CD4-positive, alpha-beta memory T cell (primary cell): Measurements from ENCODE around the gene MSI2. TPM values are rescaled to one million over a fixed set of nuclear protein-coding genes. Genes with fewer than 3 reads are reported as not detected.

Experiments used
- CTCF ChIA-PET: fragments of 350-600 bp; sonication (Branson Sonifier 250); formaldehyde crosslinking; loops from one replicate; lab custom pipeline; 2021; ENCODE audit warnings: inconsistent platforms; ENCODE audit not compliant: partially characterized antibody; lab: Charles Lee
- POLR2A ChIA-PET: fragments of 350-600 bp; sonication (Branson Sonifier 250); formaldehyde crosslinking; loops from one replicate; lab custom pipeline; 2021; ENCODE audit not compliant: partially characterized antibody; lab: Charles Lee
- DNase-seq, 5 donors: peaks; one replicate each; pipeline versions ENCODE4 v3.0.0 to v3.0.0-alpha.2; 2020 to 2022; ENCODE audit warnings: mixed read lengths in 1 of 5
- H3K27ac ChIP-seq: one replicate; pipeline ENCODE4 v1.7.0; 2013; ENCODE audit warnings: low read depth, low read length
- H3K27me3 ChIP-seq: 2 replicates; pipeline ENCODE4 v1.7.0; 2013; ENCODE audit warnings: mild to moderate bottlenecking, low read length, moderate library complexity; ENCODE audit not compliant: insufficient read depth
- H3K36me3 ChIP-seq: 2 replicates; pipeline ENCODE4 v1.7.0; 2013; ENCODE audit warnings: mild to moderate bottlenecking, low read length, moderate library complexity; ENCODE audit not compliant: insufficient read depth
- H3K4me1 ChIP-seq: 2 replicates; pipeline ENCODE4 v1.7.0; 2013; ENCODE audit warnings: mild to moderate bottlenecking, low read length, moderate library complexity; ENCODE audit not compliant: insufficient read depth
- H3K4me3 ChIP-seq, 2 donors: one replicate each; pipeline ENCODE4 v1.7.0; 2013; ENCODE audit warnings: low read length in 2 of 2, mild to moderate bottlenecking in 1 of 2
- H3K9me3 ChIP-seq, 2 donors: one replicate each; pipeline ENCODE4 v1.7.0; 2013; ENCODE audit warnings: low read length in 2 of 2, control low read depth in 1 of 2; ENCODE audit not compliant: control insufficient read depth in 1 of 2
- H3K27ac Mint-ChIP-seq, 7 donors: one replicate each; pipeline ENCODE4 v1.8.0; 2020 to 2021; ENCODE audit warnings: mixed read lengths in 7 of 7, mild to moderate bottlenecking in 6 of 7, inconsistent platforms in 3 of 7, moderate library complexity in 3 of 7
- H3K27me3 Mint-ChIP-seq, 2 donors: one replicate each; pipeline ENCODE4 v1.8.0; 2020 to 2021; ENCODE audit warnings: mixed read lengths in 2 of 2
- H3K36me3 Mint-ChIP-seq, 2 donors: one replicate each; pipeline ENCODE4 v1.8.0; 2020 to 2021; ENCODE audit warnings: mixed read lengths in 2 of 2, inconsistent platforms in 1 of 2, mild to moderate bottlenecking in 1 of 2
- H3K4me1 Mint-ChIP-seq, 4 donors: one replicate each; pipeline ENCODE4 v1.8.0; 2020 to 2021; ENCODE audit warnings: mixed read lengths in 4 of 4, mild to moderate bottlenecking in 1 of 4
- H3K4me3 Mint-ChIP-seq, 8 donors: one replicate each; pipeline ENCODE4 v1.8.0; 2020 to 2021; ENCODE audit warnings: mixed read lengths in 8 of 8, mild to moderate bottlenecking in 7 of 8, moderate library complexity in 6 of 8, inconsistent platforms in 3 of 8
- H3K9me3 Mint-ChIP-seq, 8 donors: one replicate each; pipeline ENCODE4 v1.8.0; 2020 to 2021; ENCODE audit warnings: mixed read lengths in 8 of 8, mild to moderate bottlenecking in 5 of 8, inconsistent platforms in 3 of 8, moderate library complexity in 1 of 8
- intact Hi-C: fragments of 100-400 bp; cut with micrococcal nuclease; formaldehyde crosslinking; loops from one replicate; pipeline ENCODE4 v1.15.1; 2023
- polyA plus RNA-seq, 2 donors: library from polyadenylated mRNA; unstranded; fragments of 300-500 nt; fragmentation: Illumina TruSeq; gene quantifications; one replicate each; pipeline ENCODE4 v1.2.3, GENCODE V29; 2021
- total RNA-seq, 2 experiments: library from RNA; stranded (reverse); gene quantifications; one replicate each; pipeline ENCODE4 v1.2.3, GENCODE V29; 2021

Gene MSI2
- total and polyA plus RNA-seq, 4 experiments from 2014 or later: 2.1 to 110 (median 55.3) TPM

DNA sequence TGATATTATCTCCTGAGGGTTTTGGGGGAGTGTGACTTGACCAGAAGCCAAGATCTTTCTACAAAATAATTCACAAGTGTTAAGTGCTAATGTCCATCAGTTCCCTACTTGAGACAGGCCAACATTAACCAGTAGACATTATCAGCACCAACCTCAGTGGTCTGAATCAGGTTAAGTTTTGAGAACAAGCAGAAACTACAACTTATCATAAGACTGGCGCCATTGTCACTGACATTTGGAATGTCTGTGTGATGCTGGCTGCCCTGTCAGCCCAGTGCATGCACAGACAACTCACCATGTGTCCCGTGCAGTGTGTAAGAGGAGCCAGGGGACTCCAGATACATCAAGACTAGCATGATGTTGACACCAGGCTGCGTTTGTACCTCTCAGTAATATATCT is 412.0 kb downstream of the MSI2 start:
- Histone ChIP-seq H3K27ac (no peak overlapping the region), H3K9me3 (no peaks in the 10 kb centered on the region), H3K27me3 (no peaks in the 10 kb centered on the region), H3K4me1 (peaks cover 19% of the 10 kb centered on the region), H3K4me3 (no peak overlapping the region), H3K36me3 (no peaks in the 10 kb centered on the region)
- no peak for DNase-seq
- no peaks in the 10 kb centered on the region for H3K27me3 Mint-ChIP-seq
- ChIA-PET POLR2A (no interaction called here), CTCF (interaction anchor here (1.2 kb wide), 1 partner anchor 70 kb away, joined by 3 read pairs; no protein-coding TSS in a partner anchor)
- H3K27ac Mint-ChIP-seq: peak overlapping the region; percentile 14 to 87 (median 68)
- intact Hi-C loops: no loop called here
- peaks cover 9 to 42% (median 22%) of the 10 kb centered on the region in 4 donors for H3K4me1 Mint-ChIP-seq
- H3K36me3 Mint-ChIP-seq: peaks cover 0 to 10% of the 10 kb centered on the region in 2 donors
- H3K9me3 Mint-ChIP-seq: peaks cover 0 to 1% (median 0%) of the 10 kb centered on the region in 8 donors
- no peak overlapping the region for H3K4me3 Mint-ChIP-seq

DNA sequence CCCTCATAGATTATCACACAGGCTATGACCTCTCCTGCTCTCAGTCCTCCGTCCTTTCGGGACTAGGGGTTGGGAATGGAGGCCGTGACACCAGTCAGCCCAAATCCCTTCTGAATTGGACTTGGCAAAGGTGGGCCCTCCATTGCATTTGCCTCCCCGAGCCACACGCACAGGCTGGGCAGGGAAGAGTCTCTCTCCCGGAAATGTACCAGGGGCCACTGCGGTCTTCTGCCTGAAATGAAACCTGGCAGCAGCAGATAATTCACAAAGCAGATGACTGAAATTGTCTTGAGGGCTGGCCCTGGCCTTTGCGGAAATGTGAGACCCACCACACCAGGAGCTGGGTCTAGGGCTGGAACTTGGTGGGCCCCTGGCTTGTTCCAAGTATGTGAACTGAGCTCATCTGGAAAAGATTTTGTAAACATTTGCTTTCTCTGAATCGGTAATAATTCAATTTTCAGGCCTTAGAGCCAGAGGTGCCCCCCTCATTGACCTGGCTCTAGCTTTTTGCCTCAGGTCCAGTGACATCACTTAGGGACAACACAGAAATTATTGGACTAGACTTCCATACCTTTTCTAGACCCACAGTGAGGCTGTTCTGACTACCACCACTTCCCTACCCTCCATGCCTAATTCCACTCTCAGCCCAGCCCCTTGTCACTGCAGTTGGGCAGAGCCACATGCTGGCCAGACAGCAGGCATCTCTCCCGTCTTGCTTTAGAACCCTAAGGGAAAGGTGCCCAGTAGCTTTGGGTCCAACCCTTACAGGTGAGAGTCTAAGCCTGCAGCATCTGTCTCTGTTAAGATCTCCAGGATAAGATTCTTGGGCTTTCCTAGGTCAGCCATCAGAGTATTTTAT is 413.6 kb downstream of the MSI2 start:
- ChIA-PET CTCF (interaction anchor here (1.4 to 7.9 kb wide), 7 partner anchors 8 to 427 kb away, joined by 3 to 217 read pairs (median 21); no protein-coding TSS in a partner anchor), POLR2A (interaction anchor here (3.0 kb wide), 1 partner anchor 71 kb away, joined by 30 read pairs; no protein-coding TSS in a partner anchor)
- no peaks in the 10 kb centered on the region for H3K27me3 ChIP-seq
- no peak overlapping the region for H3K27ac ChIP-seq
- Mint-ChIP-seq H3K27me3 (no peaks in the 10 kb centered on the region), H3K9me3 (peaks cover 0 to 1% (median 0%) of the 10 kb centered on the region in 8 donors), H3K4me1 (peaks cover 9 to 42% (median 20%) of the 10 kb centered on the region in 4 donors), H3K36me3 (peaks cover 4 to 10% of the 10 kb centered on the region in 2 donors), H3K27ac (peak overlapping the region; percentile 47 to 87 (median 76)), H3K4me3 (no peak overlapping the region)
- no peak overlapping the region for H3K4me3 ChIP-seq
- H3K36me3 ChIP-seq: no peaks in the 10 kb centered on the region
- H3K9me3 ChIP-seq: no peaks in the 10 kb centered on the region
- intact Hi-C loops: no loop called here
- H3K4me1 ChIP-seq: peaks cover 19% of the 10 kb centered on the region
- no peak for DNase-seq

DNA sequence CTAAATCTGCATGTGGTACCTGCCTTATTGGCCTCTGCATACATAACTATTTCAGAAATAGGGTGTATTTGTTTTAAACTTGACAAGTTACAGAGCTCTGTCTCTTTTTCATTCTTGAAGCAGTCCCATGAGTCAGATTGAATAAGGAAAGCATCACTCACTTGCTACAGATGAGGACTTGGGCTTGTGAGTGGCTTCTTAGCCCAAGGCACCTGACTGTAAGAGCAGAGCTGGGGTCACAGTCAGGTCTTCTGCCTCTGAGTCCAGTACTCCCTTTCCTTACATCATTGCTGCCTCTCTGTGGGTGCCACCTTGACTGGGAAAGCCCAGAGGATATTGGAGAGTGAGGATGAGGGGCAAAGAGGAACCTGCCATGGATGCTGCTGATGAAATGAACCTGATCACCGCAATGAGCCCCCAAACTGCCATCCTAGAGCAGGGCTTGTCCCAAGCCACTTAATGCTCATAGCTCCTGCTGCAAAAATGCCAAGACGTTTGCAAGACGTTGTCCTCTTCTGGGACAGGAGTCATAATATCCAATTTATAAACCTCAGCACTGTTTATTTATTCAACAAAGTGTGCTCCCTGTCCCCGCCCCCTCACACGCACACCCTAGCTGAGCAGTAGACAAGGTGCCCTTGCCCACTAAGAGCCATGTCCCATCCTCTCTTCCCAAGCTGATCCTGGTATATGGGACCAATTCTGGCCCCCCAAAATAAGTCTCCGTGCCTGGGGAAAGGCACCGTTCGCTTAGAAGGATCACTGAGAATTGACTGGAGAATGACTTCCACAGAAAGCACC is 414.6 kb downstream of the MSI2 start:
- H3K4me1 Mint-ChIP-seq: peaks cover 9 to 42% (median 20%) of the 10 kb centered on the region in 4 donors
- ChIA-PET POLR2A (interaction anchor here (0.6 to 3.0 kb wide), 2 partner anchors 56 to 72 kb away, joined by 3 to 30 read pairs; no protein-coding TSS in a partner anchor), CTCF (interaction anchor here (0.8 to 7.9 kb wide), 25 partner anchors 9 to 541 kb away, joined by 3 to 217 read pairs (median 5); no protein-coding TSS in a partner anchor)
- H3K4me1 ChIP-seq: peaks cover 19% of the 10 kb centered on the region
- no peaks in the 10 kb centered on the region for H3K27me3 Mint-ChIP-seq
- no peak overlapping the region for H3K4me3 ChIP-seq
- H3K9me3 ChIP-seq: no peaks in the 10 kb centered on the region
- DNase-seq: no peak
- intact Hi-C loops: no loop called here
- H3K27me3 ChIP-seq: no peaks in the 10 kb centered on the region
- peak overlapping the region in 1 of 8 donors; percentile 15 for H3K4me3 Mint-ChIP-seq
- peaks cover 0 to 1% (median 0%) of the 10 kb centered on the region in 8 donors for H3K9me3 Mint-ChIP-seq
- peak overlapping the region; percentile 47 to 86 (median 68) for H3K27ac Mint-ChIP-seq
- H3K36me3 Mint-ChIP-seq: peaks cover 13 to 20% of the 10 kb centered on the region in 2 donors
- H3K27ac ChIP-seq: no peak overlapping the region
- H3K36me3 ChIP-seq: no peaks in the 10 kb centered on the region

DNA sequence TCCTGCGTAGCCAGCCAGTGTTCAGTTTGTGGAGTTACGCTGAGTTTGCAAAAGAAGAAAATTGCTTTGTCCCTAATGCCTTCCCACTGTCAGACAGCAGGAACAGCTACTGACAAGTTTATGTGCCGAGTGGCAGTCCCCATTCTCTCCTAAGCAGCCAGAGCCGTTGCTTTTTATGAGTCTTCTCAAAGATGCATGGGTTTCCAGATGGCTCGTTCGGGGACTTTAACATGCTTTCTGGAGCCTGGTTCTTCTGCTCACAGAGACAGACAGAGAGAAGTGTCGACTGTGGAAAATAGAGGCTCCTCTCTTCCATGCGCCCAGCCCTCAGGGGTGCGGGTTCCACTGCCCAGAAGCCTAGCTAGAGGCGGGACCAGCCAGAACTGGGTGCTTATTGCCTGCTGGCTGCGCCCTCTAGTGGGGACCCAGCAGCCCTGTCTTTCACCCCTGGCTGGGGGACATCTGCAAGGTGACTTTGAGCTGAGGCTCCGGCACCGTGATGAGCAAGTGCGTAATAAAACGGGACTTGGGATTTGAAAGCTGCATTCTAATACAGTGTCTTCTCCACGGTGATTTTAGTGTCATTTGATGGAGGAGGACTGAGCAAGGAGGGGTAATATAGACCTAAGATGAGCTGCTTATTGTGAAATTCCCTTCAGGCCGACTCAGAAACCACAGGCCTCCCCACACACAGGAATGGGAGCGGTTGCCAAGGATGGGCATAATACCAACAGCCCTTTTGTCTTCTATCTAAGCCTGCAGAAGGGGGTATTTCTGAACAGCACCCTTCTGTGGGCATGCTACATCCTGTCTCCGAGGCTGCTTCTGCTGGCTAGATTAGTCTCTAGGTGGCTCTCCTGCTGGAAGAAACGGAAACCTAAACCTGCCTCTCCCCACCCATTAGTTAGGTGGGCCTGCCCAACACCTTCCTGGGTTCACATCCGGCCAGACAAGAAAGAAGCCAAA is 415.6 kb downstream of the MSI2 start:
- no peaks in the 10 kb centered on the region for H3K27me3 ChIP-seq
- CTCF ChIA-PET: interaction anchor here (0.6 to 7.9 kb wide), 50 partner anchors 8 to 542 kb away, joined by 3 to 217 read pairs (median 4); no protein-coding TSS in a partner anchor
- H3K36me3 ChIP-seq: no peaks in the 10 kb centered on the region
- Mint-ChIP-seq H3K9me3 (peaks cover 0 to 1% (median 0%) of the 10 kb centered on the region in 8 donors), H3K4me3 (peak overlapping the region in 6 of 8 donors; percentile 16 to 71 (median 52)), H3K27ac (peak overlapping the region; percentile 14 to 86 (median 77)), H3K27me3 (no peaks in the 10 kb centered on the region), H3K4me1 (peaks cover 7 to 37% (median 20%) of the 10 kb centered on the region in 4 donors), H3K36me3 (peaks cover 20 to 23% of the 10 kb centered on the region in 2 donors)
- peak; percentile 62 to 68 (median 67) for DNase-seq
- H3K9me3 ChIP-seq: no peaks in the 10 kb centered on the region
- no peak overlapping the region for H3K4me3 ChIP-seq
- POLR2A ChIA-PET: interaction anchor here (0.6 to 3.0 kb wide), 3 partner anchors 57 to 73 kb away, joined by 3 to 30 read pairs (median 3); no protein-coding TSS in a partner anchor
- intact Hi-C loops: loop anchor here (1.0 kb wide), 2 partner anchors 74 to 429 kb away; no protein-coding TSS in a partner anchor
- H3K27ac ChIP-seq: peak overlapping the region; percentile 10
- H3K4me1 ChIP-seq: peaks cover 19% of the 10 kb centered on the region

DNA sequence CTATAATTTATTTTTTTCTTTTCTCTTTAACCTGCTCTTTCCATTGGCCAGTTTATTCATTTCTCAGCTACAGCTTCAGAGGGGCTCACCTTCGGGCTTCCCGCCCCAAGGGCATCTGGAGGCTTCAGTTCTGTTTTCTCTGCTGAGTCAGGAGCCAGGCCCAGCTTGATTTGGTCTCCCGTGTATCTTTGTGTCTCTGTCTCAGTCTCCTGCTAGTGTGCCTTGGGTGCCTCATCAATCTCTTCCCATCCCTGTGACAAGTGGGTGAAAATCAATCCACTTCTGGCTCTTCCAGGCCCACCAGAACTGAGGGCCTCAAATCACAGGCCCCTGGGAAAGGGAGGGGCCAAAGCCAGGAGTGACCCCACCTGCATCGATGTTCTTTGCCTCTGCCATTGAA is 416.6 kb downstream of the MSI2 start:
- no peak for DNase-seq
- POLR2A ChIA-PET: interaction anchor here (3.0 kb wide), 1 partner anchor 74 kb away, joined by 30 read pairs; no protein-coding TSS in a partner anchor
- Histone ChIP-seq H3K4me1 (peaks cover 19% of the 10 kb centered on the region), H3K27me3 (no peaks in the 10 kb centered on the region), H3K9me3 (no peaks in the 10 kb centered on the region), H3K36me3 (no peaks in the 10 kb centered on the region), H3K4me3 (no peak overlapping the region), H3K27ac (no peak overlapping the region)
- H3K4me3 Mint-ChIP-seq: no peak overlapping the region
- peak overlapping the region in 4 of 7 donors; percentile 17 to 82 (median 61) for H3K27ac Mint-ChIP-seq
- intact Hi-C loops: loop anchor here (1.0 kb wide), 2 partner anchors 75 to 430 kb away; no protein-coding TSS in a partner anchor
- CTCF ChIA-PET: interaction anchor here (0.6 to 7.9 kb wide), 23 partner anchors 11 to 543 kb away, joined by 3 to 217 read pairs (median 5); no protein-coding TSS in a partner anchor
- H3K4me1 Mint-ChIP-seq: peaks cover 7 to 37% (median 20%) of the 10 kb centered on the region in 4 donors
- peaks cover 23% of the 10 kb centered on the region in 2 donors for H3K36me3 Mint-ChIP-seq
- H3K27me3 Mint-ChIP-seq: no peaks in the 10 kb centered on the region
- no peaks in the 10 kb centered on the region for H3K9me3 Mint-ChIP-seq

DNA sequence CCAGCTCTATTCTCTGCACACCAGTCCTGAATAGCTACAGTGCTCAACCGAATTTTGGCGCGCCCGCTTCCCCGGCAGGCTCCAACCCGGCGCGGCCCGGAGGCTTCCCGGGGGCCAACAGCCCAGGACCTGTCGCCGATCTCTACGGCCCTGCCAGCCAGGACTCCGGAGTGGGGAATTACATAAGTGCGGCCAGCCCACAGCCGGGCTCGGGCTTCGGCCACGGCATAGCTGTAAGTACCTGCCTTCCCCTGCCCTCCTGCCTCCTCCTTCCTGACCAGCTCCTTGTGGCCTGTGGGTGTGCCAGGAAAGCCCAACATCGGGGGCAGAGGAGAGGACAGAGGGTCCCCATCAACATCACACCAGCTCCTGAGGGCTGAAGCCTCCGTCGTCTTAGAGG is 418.6 kb downstream of the MSI2 start:
- H3K27ac ChIP-seq: no peak overlapping the region
- Mint-ChIP-seq H3K27ac (no peak overlapping the region), H3K4me3 (no peak overlapping the region), H3K36me3 (peaks cover 21 to 25% of the 10 kb centered on the region in 2 donors), H3K4me1 (peaks cover 7 to 32% (median 18%) of the 10 kb centered on the region in 4 donors), H3K27me3 (no peaks in the 10 kb centered on the region), H3K9me3 (no peaks in the 10 kb centered on the region)
- peaks cover 19% of the 10 kb centered on the region for H3K4me1 ChIP-seq
- ChIA-PET CTCF (interaction anchor here (1.4 to 7.9 kb wide), 4 partner anchors 14 to 431 kb away, joined by 3 to 217 read pairs (median 4); no protein-coding TSS in a partner anchor), POLR2A (interaction anchor here (1.3 kb wide), 1 partner anchor 75 kb away, joined by 4 read pairs; no protein-coding TSS in a partner anchor)
- H3K27me3 ChIP-seq: no peaks in the 10 kb centered on the region
- no peak overlapping the region for H3K4me3 ChIP-seq
- DNase-seq: no peak
- intact Hi-C loops: no loop called here
- H3K9me3 ChIP-seq: no peaks in the 10 kb centered on the region
- no peaks in the 10 kb centered on the region for H3K36me3 ChIP-seq
